Neural cell (in vitro differentiated cells): ENCODE measurements around the gene GPR183. TPM values are rescaled to one million over a fixed set of nuclear protein-coding genes. Genes with fewer than 3 reads are reported as not detected.

Experiments
- H2AFZ ChIP-seq: fragments of 200-600, 300-800 bp; sonication (generic), shearing (Covaris generic); 2 replicates; pipeline ENCODE4 v1.6.0; 2014; ENCODE audit warnings: low read depth, mild to moderate bottlenecking, antibody characterized with exemption, low read length, moderate library complexity
- H3F3A ChIP-seq: fragments of 200-600 bp; shearing (Covaris generic); 2 replicates; pipeline ENCODE4 v1.6.1; 2016; ENCODE audit warnings: mild to moderate bottlenecking, moderate library complexity, mixed read lengths, antibody characterized with exemption, low read length; ENCODE audit not compliant: insufficient read depth, poor library complexity, severe bottlenecking
- H3K27ac ChIP-seq: fragments of 200-600, 300-800 bp; sonication (generic), shearing (Covaris generic); 2 replicates; pipeline ENCODE4 v1.5.1; 2014; ENCODE audit warnings: mild to moderate bottlenecking, low read length, moderate library complexity
- H3K27me3 ChIP-seq: fragments of 300-800, 200-600 bp; sonication (generic), shearing (Covaris generic); 2 replicates; pipeline ENCODE4 v1.6.0; 2014; ENCODE audit warnings: mild to moderate bottlenecking, low read depth, low read length, moderate library complexity; ENCODE audit not compliant: insufficient read depth
- H3K36me3 ChIP-seq: fragments of 300-800, 200-600 bp; sonication (generic), shearing (Covaris generic); 2 replicates; pipeline ENCODE4 v1.5.1; 2014; ENCODE audit warnings: mild to moderate bottlenecking, antibody characterized with exemption, low read length, moderate library complexity; ENCODE audit not compliant: insufficient read depth
- H3K4me2 ChIP-seq: fragments of 300-800, 200-600 bp; sonication (generic), shearing (Covaris generic); 2 replicates; pipeline ENCODE4 v1.6.0; 2014; ENCODE audit warnings: mild to moderate bottlenecking, low read length
- H3K4me3 ChIP-seq: fragments of 300-800, 200-600 bp; sonication (generic), shearing (Covaris generic); 2 replicates; pipeline ENCODE4 v1.5.1; 2014; ENCODE audit warnings: mild to moderate bottlenecking, low read length, moderate library complexity
- H3K79me2 ChIP-seq: fragments of 200-600 bp; shearing (Covaris generic); replicated peaks from 2 replicates; pipeline ENCODE4 v1.6.0; 2014; ENCODE audit warnings: mild to moderate bottlenecking, low read length, moderate library complexity; ENCODE audit not compliant: insufficient read depth
- H3K9ac ChIP-seq: fragments of 300-800, 200-600 bp; sonication (generic), shearing (Covaris generic); 2 replicates; pipeline ENCODE4 v1.6.1; 2016; ENCODE audit warnings: mild to moderate bottlenecking, low read length, mixed read lengths
- H3K9me2 ChIP-seq: fragments of 200-600 bp; shearing (Covaris generic); 2 replicates; pipeline ENCODE4 v1.6.1; 2016; ENCODE audit warnings: mild to moderate bottlenecking, low read length, mixed read lengths; ENCODE audit not compliant: insufficient read depth
- H3K9me3 ChIP-seq: fragments of 200-600, 300-800 bp; sonication (generic), shearing (Covaris generic); 2 replicates; pipeline ENCODE4 v1.6.1; 2016; ENCODE audit warnings: mild to moderate bottlenecking, mixed run types, low read length, moderate library complexity, mixed read lengths
- H4K20me1 ChIP-seq: fragments of 200-600 bp; shearing (Covaris generic); 2 replicates; pipeline ENCODE4 v1.6.1; 2016; ENCODE audit warnings: mild to moderate bottlenecking, mixed run types; ENCODE audit not compliant: insufficient read depth
- EP300 ChIP-seq: fragments of 450-650 bp; conservative IDR thresholded peaks from 2 replicates; pipeline ENCODE4 v1.6.1; 2014; ENCODE audit warnings: antibody characterized with exemption, mild to moderate bottlenecking, moderate library complexity; ENCODE audit not compliant: poor library complexity, severe bottlenecking
- EZH2 ChIP-seq: fragments of 200-600, 300-800 bp; shearing (Covaris generic), sonication (generic); IDR thresholded peaks from 2 replicates; pipeline ENCODE4 v1.6.1; 2014; ENCODE audit warnings: antibody characterized with exemption, low read length, borderline replicate concordance, mild to moderate bottlenecking; ENCODE audit not compliant: insufficient read depth, poor library complexity, severe bottlenecking
- MXI1 ChIP-seq: fragments of 450-650 bp; conservative IDR thresholded peaks from 2 replicates; pipeline ENCODE4 v1.6.1; 2014; ENCODE audit warnings: antibody characterized with exemption, mild to moderate bottlenecking; ENCODE audit not compliant: poor library complexity, severe bottlenecking
- RAD21 ChIP-seq: fragments of 450-650 bp; conservative IDR thresholded peaks from 2 replicates; pipeline ENCODE4 v1.6.1; 2014; ENCODE audit warnings: antibody characterized with exemption, mild to moderate bottlenecking, moderate library complexity
- REST ChIP-seq: IDR thresholded peaks from 2 replicates; pipeline ENCODE4 v1.6.1; 2012; ENCODE audit warnings: borderline replicate concordance
- SMC3 ChIP-seq: fragments of 450-650 bp; conservative IDR thresholded peaks from 2 replicates; pipeline ENCODE4 v1.6.1; 2014; ENCODE audit warnings: antibody characterized with exemption, mild to moderate bottlenecking, moderate library complexity; ENCODE audit not compliant: poor library complexity
- TAF1 ChIP-seq: IDR thresholded peaks from 2 replicates; pipeline ENCODE4 v1.6.1; 2012; ENCODE audit warnings: low read depth
- polyA plus RNA-seq: library from polyadenylated mRNA; depleted of rRNA; stranded (reverse); fragments of >200 nt; gene quantifications from 2 replicates; pipeline ENCODE4 v1.2.3, GENCODE V29; 2014

The GPR183 gene
- polyA plus RNA-seq, 1 donor from 2014 or later: not detected

GRCh38 chr13:99344610-99345208 lies 37.5 kb upstream of the GPR183 start:
- Histone ChIP-seq H3K4me2 (no peak overlapping the region), H2AFZ (no peak overlapping the region), H3K4me3 (no peak overlapping the region), H3F3A (no peaks in the 10 kb centered on the region), H3K9me3 (no peaks in the 10 kb centered on the region), H3K9me2 (no peaks in the 10 kb centered on the region), H3K27me3 (no peaks in the 10 kb centered on the region), H3K36me3 (no peaks in the 10 kb centered on the region), H4K20me1 (no peaks in the 10 kb centered on the region), H3K9ac (no peak overlapping the region), H3K27ac (no peak overlapping the region), H3K79me2 (no peaks in the 10 kb centered on the region)
- no peak for TF ChIP-seq EZH2
- TF ChIP-seq MXI1: no peak
- no peak for TF ChIP-seq REST
- no peak for TF ChIP-seq TAF1
- TF ChIP-seq EP300: no peak
- no peak for TF ChIP-seq RAD21

- no peaks in the 10 kb centered on the region for H3K9me2 ChIP-seq
- TF ChIP-seq TAF1: no peak
- TF ChIP-seq SMC3: no peak
- no peak for TF ChIP-seq REST
- TF ChIP-seq EZH2: no peak
- H3K36me3 ChIP-seq: no peaks in the 10 kb centered on the region
- H3K4me2 ChIP-seq: no peak overlapping the region
- H3K9me3 ChIP-seq: no peaks in the 10 kb centered on the region
- no peaks in the 10 kb centered on the region for H3K79me2 ChIP-seq
- no peak overlapping the region for H3K4me3 ChIP-seq
- no peaks in the 10 kb centered on the region for H3F3A ChIP-seq
- no peak overlapping the region for H3K27ac ChIP-seq
- H4K20me1 ChIP-seq: no peaks in the 10 kb centered on the region
- no peak overlapping the region for H3K9ac ChIP-seq
- H2AFZ ChIP-seq: no peak overlapping the region
- no peaks in the 10 kb centered on the region for H3K27me3 ChIP-seq
These were observed 35.6 kb upstream of the GPR183 start for GRCh38 chr13:99342723-99343315.
